ENCODE data around the gene CD2. TPM values are rescaled to one million over a fixed set of nuclear protein-coding genes. Genes with fewer than 3 reads are reported as not detected.

CD2 gene
- total RNA-seq, 1 donor from 2014 or later, result not detected

GRCh38 chr1:116769561-116769977 is 15.3 kb downstream of the CD2 start:
- TF ChIP-seq CTCF (conservative IDR thresholded peaks at IDR 0.05; ENCODE audit: low read depth, low read length), result no peak
- no peak for DNase-seq (ENCODE audit: low read depth)
- H3K4me3 ChIP-seq (ENCODE audit: low read depth, low read length), result no peak overlapping the region

DNA sequence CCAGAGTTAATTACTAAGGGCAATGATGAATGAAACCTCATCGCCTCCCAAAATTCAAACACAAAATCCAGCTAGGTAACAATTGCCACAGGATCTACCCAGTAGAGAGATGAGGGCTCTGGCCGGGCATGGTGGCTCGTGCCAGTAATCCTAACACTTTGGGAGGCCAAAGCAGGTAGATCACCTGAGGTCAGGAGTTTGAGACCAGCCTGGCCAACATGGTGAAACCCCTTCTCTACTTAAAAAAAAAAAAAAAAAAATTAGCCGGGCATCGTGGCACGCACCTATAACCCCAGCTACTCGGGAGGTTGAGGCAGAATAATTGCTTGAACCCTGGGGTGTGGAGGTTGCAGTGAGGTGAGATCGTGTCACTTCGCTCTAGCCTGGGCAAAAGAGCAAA is 15.8 kb downstream of the CD2 start:
- no peak for DNase-seq (ENCODE audit: low read depth)
- H3K4me3 ChIP-seq (ENCODE audit: low read depth, low read length), result no peak overlapping the region
- TF ChIP-seq CTCF (conservative IDR thresholded peaks at IDR 0.05; ENCODE audit: low read depth, low read length), result no peak

DNA sequence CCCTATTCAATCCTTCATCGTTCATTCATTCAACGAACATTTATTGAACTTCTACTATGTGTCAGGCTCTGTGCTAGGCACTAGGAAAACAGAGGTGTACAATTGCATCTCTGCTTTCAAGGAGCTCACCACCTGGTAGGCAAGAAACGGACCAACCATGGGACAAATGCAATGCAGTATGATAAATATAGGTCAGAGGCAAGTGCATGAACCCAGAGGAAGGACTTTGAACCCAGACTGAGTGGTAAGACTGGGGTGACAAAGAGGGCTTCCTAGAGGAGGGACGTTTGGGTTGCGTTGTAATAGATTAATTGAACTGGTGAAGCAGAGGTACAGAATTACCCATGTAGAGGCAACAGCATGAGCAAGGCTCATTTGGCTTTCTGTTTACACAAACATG is 16.4 kb downstream of the CD2 start:
- TF ChIP-seq CTCF (conservative IDR thresholded peaks at IDR 0.05; ENCODE audit: low read depth, low read length), result no peak
- no peak overlapping the region for H3K4me3 ChIP-seq (ENCODE audit: low read depth, low read length)
- no peak for DNase-seq (ENCODE audit: low read depth)

- no peak for DNase-seq (ENCODE audit: low read depth)
- no peak overlapping the region for H3K4me3 ChIP-seq (ENCODE audit: low read depth, low read length)
- no peak for TF ChIP-seq CTCF (conservative IDR thresholded peaks at IDR 0.05; ENCODE audit: low read depth, low read length)
Measured at GRCh38 chr1:116771997-116772647, 17.9 kb downstream of the CD2 start.

- no peak overlapping the region for H3K4me3 ChIP-seq (ENCODE audit: low read depth, low read length)
- no peak for DNase-seq (ENCODE audit: low read depth)
- TF ChIP-seq CTCF (conservative IDR thresholded peaks at IDR 0.05; ENCODE audit: low read depth, low read length), result no peak
Measured at GRCh38 chr1:116772648-116773045, 18.4 kb downstream of the CD2 start.

DNA sequence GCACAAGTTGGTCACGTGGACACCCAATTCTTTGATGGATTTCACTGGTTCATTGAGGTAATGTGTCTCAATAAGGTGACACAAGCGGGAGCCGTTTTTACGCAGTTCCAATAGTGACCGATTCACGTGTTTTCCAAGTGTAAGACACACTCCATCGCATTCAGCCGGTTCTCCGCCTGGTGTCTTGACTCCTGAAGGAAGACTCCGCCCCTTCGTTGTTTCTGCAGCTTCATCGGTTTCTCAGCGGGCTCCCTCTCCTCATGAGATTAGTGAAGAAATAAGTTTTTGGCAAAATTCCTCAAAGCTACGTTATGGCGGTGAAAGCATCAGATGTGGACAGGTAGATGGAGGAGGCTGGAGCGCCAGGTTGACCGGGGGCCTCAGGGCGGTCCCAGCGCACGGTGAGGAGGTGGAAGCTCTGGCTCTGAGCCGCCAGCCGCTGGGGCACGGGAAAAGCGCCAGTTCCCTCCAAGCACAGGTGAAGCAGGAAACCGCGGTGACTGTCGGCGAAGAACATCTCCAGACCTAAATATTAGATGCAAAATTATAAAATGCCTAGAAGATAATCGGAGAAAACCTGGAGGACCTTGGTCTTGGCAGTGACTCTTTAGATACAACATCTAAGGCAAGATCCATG is 21.0 kb downstream of the CD2 start:
- DNase-seq (ENCODE audit: low read depth), result no peak
- TF ChIP-seq CTCF (conservative IDR thresholded peaks at IDR 0.05; ENCODE audit: low read depth, low read length), result no peak
- H3K4me3 ChIP-seq (ENCODE audit: low read depth, low read length), result no peak overlapping the region
